IPS-11a (cell line): Measurements from ENCODE around the gene JAM3.

Experiments used
- H3K4me3 ChIP-seq: one replicate; pipeline ENCODE4 v1.5.1; 2013; ENCODE audit warnings: low read depth, low read length, control low read depth

The JAM3 gene

DNA sequence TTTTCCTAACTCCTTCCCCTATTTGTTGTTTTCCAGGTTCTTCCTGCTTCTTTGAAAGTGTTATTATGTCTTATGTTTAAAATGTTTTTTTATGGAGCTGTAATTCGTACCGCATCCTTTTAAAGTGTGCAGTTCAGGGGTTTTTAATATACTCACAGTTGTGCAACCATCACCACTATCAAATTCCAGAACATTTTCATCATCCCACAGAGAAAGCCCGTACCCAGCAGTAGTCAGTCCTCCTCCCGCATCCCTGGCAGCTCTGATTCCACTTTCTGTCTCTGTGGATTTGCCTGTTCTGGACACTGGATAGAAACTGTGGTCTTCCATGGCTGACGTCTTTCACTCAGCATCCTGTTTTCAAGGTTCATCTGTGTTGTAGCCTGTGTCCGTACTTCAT, 73.7 kb downstream of the JAM3 start:
- no peak overlapping the region for H3K4me3 ChIP-seq

- H3K4me3 ChIP-seq: no peak overlapping the region
Measured at GRCh38 chr11:134143801-134144200, 74.9 kb downstream of the JAM3 start.

DNA sequence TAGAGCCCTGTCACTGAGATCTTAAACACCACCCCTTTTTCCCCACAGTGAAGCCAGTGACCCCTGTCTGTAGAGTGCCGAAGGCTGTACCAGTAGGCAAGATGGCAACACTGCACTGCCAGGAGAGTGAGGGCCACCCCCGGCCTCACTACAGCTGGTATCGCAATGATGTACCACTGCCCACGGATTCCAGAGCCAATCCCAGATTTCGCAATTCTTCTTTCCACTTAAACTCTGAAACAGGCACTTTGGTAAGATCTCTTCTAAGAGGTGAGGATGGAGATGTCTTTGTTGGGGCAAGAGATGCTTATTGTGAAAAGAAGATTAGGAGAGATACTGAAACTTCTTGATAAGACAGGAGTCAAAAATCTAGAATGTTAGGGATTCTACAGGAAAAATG, 75.9 kb downstream of the JAM3 start:
- H3K4me3 ChIP-seq: no peak overlapping the region

GRCh38 chr11:134145715-134146114, 76.8 kb downstream of the JAM3 start:
- H3K4me3 ChIP-seq: no peak overlapping the region

GRCh38 chr11:134146598-134146997, 77.7 kb downstream of the JAM3 start:
- no peak overlapping the region for H3K4me3 ChIP-seq

GRCh38 chr11:134149371-134149770, 80.5 kb downstream of the JAM3 start:
- no peak overlapping the region for H3K4me3 ChIP-seq

GRCh38 chr11:134150195-134150903, 81.5 kb downstream of the JAM3 start:
- H3K4me3 ChIP-seq: no peak overlapping the region

DNA sequence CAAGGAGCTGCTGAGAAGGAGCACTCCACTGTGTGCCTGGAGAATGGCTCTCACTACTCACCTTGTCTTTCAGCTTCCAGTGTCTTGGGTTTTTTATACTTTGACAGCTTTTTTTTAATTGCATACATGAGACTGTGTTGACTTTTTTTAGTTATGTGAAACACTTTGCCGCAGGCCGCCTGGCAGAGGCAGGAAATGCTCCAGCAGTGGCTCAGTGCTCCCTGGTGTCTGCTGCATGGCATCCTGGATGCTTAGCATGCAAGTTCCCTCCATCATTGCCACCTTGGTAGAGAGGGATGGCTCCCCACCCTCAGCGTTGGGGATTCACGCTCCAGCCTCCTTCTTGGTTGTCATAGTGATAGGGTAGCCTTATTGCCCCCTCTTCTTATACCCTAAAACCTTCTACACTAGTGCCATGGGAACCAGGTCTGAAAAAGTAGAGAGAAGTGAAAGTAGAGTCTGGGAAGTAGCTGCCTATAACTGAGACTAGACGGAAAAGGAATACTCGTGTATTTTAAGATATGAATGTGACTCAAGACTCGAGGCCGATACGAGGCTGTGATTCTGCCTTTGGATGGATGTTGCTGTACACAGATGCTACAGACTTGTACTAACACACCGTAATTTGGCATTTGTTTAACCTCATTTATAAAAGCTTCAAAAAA, 82.3 kb downstream of the JAM3 start:
- no peak overlapping the region for H3K4me3 ChIP-seq

- H3K4me3 ChIP-seq: no peak overlapping the region
Measured at GRCh38 chr11:134152696-134153095, 83.8 kb downstream of the JAM3 start.

- no peak overlapping the region for H3K4me3 ChIP-seq
Measured at GRCh38 chr11:134153147-134153905, 84.5 kb downstream of the JAM3 start.

DNA sequence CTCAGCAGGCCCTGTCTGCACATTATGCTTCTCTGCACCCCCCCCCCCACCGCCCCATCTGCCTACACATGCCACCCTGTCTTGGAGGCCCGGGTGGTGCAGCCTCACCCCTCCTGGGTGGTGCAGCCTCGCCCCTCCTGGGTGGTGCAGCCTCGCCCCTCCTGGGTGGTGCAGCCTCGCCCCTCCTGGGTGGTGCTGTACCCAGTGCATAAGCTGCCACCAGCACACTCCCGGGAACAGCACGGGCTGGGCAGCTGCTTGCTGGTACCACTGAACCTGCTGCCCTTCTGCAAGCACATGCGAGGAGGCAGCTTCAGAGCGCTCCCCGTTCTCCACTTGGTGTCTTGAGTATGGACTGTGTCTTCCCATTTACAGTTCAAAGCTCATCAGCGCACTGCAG, 85.6 kb downstream of the JAM3 start:
- no peak overlapping the region for H3K4me3 ChIP-seq

DNA sequence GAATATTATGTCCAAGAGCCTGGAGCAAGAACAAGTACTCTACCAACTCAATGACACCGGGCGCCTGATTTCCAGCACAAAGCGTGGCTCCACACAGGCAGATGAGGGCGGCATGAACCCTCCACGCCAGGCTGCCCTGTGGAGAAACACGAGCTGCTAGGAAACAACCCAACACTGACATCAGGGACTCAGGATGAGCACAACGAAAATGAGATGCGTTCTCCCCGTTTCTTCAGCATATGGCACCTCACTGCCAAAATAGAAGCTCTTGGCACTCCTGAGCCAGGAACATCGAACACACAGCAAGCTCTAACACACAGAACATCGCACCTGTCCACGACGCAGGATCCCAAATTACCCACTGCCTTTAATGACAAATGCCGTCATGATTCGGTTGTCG, 86.6 kb downstream of the JAM3 start:
- no peak overlapping the region for H3K4me3 ChIP-seq

DNA sequence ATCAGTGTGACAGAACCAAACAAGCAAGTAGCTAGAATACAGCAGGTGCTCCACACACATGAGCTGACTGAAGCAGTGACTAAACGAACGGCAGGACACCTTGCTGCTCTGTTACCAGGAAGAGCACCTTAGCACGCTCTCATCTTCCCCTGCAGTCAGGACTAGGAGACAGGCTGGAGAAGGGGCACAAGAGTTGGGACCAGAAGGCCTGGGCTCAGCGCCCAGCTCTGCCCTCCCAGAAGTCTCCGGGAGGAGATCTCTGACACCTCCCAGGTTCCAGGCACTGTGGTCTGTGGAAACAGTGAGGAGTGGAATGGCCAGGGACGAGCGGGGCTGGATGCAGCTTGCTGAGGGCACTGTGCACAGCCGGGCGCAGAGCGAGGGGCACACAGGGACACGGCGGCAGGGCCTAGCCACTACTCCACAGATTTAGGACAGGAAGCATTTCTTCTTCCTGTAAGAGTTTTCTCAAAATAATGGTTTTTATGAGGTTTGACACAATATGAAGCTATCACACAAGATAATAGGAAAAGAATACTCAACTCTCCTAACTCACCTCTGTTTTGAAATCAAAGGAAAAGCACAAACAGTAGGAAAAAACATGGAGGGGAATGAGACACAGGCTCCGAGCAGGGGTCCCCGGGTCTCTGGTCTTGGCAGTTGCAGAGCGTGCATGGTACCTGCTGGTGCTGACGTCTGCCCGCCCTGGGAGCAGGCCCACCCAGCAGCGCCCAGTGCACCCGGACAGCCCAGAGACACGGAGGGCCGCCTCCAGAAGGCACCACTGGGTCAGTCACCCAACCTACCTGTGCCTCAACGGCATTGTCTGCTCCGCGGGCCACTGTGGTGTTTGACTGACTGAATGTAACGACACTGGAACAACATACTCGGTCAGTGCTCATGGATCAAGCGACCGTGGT, 87.3 kb downstream of the JAM3 start:
- no peak overlapping the region for H3K4me3 ChIP-seq

- no peak overlapping the region for H3K4me3 ChIP-seq
Measured at GRCh38 chr11:134157451-134157850, 88.6 kb downstream of the JAM3 start.

GRCh38 chr11:134158023-134158422, 89.2 kb downstream of the JAM3 start:
- H3K4me3 ChIP-seq: no peak overlapping the region

DNA sequence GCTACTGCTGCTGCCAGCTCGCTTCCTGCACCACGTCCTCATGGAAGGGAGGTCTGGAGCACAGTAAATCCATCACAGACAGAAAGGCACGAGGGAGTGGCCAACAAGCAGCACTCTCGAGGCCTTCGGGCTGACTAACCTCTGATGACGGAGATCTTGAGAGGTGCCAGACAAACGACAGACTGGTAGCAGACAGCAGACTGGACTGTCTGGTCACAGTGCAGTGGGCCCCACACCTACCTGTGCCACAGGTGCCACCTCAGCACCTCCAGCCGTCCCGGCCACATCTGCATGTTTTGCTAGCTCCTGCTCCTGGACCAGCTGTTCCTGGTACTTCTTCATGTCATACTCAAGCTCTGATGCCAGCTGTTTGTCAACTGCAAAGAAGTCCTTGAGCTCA, 90.8 kb downstream of the JAM3 start:
- no peak overlapping the region for H3K4me3 ChIP-seq

DNA sequence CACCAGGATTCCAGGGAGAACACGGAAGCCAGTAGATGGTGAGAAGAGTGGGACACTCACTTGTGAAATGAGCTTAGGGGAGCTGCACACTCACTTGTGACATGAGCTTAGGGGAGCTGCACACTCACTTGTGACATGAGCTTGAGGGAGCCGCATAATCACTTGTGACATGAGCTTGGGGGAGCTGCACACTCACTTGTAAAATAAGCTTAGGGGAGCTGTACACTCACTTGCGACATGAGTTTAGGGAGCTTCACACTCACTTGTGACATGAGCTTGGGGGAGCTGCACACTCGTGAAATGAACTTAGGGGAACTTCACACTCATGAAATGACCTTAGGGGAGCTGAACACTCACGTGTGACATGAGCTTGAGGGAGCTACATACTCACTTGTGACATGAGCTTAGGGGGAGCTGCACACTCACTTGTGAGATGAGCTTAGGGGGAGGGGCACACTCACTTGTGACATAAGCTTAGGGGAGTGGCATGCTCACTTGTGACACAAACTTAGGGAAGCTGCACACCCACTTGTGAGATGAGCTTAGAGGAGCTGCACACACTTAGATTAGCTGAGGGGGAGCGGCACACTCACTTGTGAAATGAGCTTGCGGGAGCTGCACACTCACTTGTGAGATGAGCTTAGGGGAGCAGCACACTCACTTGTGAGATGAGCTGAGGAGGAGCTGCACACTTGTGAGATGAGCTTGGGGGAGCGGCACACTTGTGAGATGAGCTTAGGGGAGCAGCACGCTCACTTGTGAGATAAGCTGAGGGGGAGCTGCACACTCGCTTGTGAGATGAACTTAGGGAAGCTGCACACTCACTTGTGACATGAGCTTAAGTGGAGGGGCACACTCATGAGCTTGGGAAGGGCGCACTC, 95.9 kb downstream of the JAM3 start:
- no peak overlapping the region for H3K4me3 ChIP-seq

- no peak overlapping the region for H3K4me3 ChIP-seq
Measured at GRCh38 chr11:134170177-134170918, 101.5 kb downstream of the JAM3 start.

DNA sequence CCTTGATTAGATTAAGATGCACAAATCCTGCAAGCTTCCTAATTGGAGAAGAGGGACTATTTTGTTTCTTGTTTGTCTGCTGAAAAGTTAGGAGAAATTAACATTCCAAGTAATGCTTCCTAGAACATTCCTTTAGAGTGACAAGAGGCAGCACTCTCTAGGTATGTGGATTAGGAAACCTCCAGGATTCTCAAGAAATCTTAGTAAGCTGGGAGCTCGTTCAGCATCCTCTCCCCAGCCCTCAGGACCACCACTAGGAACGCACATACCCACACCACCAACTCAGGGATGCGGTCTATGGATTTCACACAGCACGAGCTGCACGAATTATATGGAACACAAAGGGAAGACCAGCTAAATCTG, 102.0 kb downstream of the JAM3 start:
- no peak overlapping the region for H3K4me3 ChIP-seq
